ENCODE results near the gene BMP6.
A peak's percentile ranks its signal among the peaks of the same experiment; 100 is the strongest.

BMP6 gene
- total RNA-seq = 0.09 to 0.12 reads per million in 2 experiments

DNA sequence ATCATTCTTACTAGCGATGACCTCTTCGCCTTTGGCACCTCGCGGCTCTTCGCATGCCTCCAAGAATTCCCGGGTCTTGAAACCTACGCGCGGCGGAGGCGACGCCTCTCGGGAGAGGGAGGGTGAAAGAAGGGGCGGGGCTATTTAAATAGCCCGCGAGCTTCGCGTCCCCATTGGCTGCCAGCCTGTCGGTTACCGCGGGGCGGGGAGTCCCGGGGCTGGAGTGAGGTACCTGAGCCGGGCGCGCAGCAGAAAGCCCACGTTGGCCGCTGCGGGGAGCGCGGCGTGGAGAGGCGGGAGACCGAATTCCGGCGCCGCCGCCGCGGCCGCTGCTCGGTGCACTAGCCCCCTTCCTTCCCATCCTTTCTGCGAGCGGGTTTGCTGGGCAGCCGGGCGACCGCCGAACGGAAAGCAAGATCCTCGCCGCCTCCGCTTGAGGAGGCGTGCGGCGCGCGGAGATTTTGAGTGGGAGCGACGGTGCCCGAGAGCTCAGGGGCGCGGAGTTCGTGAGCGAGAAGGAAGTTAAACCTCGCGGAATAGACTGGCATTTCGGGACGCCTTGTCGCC, at the start of gene BMP6:
Gene BMP6, plus strand, starts transcription at position 251 of the 567 bp plus-strand sequence. CDS start 857 bp downstream, outside the sequence.
- peak; percentile 34 for DNase-seq (ENCODE audit: low read depth)

DNA sequence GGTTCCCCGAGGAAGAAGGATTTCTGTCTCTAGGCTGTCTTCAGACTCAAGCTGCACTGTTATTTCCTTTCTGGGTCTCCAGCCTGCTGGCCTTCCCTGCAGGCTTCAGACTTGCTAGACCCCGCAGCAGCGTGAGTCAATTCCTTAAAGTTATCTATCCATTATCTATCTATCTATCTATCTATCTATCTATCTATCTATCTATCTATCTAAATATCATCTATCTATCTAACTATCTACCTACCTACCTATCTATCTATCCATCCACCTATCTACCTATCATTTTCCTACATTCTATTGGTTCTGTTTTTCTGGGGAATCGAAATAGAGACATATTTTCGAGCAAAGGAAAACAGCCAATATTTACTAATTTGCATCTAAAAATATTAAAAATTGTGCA, 48.7 kb upstream of the BMP6 start:
- no peak for DNase-seq (ENCODE audit: low read depth)

DNA sequence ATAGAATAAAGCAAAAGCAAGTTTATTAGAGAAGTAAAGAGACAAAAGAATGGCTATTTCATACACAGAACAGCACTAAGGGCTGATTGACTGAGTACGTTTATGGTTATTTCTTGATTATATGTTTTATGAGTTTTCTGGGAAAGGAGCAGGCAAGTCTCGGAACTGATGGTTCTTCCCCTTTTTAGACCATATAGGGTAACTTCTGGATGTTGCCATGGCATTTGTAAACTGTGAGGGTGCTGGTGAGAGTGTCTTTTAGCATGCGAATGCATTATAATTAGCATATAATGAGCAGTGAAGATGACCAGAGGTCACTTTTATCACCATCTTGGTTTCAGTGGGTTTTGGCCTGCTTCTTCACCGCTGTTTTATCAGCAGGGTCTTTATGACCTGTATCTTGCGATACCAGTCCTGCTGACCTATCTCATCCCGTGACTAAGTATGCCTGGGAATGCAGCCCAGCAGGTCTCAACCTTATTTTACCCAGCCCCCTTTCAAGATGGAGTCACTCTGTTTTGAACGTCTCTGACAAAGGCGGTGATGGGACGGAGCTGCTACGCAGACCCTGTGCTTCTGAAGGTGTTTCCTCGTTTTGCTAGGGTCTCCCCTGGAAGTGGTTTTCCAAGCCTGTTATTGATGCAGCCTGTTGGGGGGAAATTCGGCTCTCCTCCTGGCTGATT, 45.4 kb upstream of the BMP6 start:
- no peak for DNase-seq (ENCODE audit: low read depth)

DNA sequence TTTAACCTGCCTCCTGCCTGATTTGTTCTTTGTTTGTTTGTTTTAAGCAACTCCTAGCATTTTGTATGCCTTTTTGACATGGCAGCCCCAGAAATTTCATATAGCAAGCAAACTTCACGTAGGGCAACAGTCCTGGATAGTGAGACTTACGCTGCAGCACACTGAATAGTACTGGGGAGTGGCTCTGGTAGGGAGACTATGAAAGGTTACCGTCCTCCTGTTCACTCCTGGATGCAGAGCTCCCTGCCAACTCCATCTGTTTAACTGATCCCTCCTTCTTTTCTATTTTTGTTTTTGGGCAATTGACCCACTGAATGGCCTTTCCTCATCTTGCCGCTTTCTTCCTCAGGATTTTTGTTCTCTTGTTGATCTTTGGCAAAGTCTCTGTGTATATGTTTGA, 44.5 kb upstream of the BMP6 start:
- no peak for DNase-seq (ENCODE audit: low read depth)

DNA sequence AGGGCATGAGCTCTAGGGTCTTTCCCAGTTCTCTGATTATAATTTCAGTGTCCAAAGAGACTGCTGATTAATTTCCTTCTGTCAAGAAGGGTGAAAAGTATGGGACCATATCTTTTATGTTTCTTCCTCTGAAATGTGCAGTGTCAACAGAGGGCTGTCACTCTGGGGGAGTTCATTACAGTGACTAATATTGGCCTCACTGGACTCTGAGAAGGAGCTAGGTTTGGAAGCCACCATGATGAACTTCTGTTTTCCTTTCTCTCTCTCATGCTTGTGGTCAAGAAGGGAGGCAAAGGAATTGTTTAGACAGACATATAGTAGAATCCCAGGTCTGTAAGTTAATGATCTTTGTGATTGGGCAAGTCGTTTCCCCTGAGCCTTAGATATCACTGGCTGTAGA, 41.8 kb upstream of the BMP6 start:
- DNase-seq (ENCODE audit: low read depth) = no peak

DNA sequence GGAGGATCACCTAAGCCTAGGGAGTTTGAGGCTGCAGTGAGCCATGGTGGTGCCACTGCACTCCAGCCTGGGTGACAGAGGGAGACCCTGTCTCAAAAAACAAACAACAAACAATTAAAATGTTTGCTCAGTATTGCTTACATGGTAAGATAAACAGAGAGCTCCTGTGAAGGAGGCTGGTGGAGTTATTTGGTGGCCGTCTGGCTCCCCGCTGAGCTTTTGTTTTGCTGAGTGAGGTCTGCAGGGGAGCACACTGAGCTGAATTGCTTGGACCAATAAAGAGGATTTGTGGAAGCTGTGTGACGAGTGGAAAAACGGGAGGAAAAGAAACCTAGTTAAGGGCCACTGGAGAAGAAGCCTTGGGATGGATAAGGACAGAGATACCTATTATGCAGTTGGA, 41.1 kb upstream of the BMP6 start:
- DNase-seq (ENCODE audit: low read depth) = no peak

DNA sequence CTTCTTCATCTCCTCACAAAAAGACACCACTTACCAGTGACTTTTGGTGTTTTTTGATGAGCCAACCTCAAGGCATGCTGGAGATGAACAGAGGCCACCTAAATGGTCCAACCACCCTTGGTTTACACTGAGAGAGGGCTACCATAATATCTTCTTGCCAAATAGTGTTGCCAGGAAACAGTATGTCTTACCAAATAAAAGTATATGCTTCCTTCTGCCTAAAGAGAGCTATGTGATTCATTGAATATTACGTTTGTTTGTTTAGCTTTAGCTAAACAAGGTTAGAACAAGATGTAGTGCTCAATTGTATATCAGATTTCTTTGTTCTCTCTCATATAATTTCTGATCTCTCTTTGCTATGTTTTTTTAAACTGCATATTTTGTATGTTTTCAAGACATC, 40.6 kb upstream of the BMP6 start:
- DNase-seq (ENCODE audit: low read depth) = no peak

DNA sequence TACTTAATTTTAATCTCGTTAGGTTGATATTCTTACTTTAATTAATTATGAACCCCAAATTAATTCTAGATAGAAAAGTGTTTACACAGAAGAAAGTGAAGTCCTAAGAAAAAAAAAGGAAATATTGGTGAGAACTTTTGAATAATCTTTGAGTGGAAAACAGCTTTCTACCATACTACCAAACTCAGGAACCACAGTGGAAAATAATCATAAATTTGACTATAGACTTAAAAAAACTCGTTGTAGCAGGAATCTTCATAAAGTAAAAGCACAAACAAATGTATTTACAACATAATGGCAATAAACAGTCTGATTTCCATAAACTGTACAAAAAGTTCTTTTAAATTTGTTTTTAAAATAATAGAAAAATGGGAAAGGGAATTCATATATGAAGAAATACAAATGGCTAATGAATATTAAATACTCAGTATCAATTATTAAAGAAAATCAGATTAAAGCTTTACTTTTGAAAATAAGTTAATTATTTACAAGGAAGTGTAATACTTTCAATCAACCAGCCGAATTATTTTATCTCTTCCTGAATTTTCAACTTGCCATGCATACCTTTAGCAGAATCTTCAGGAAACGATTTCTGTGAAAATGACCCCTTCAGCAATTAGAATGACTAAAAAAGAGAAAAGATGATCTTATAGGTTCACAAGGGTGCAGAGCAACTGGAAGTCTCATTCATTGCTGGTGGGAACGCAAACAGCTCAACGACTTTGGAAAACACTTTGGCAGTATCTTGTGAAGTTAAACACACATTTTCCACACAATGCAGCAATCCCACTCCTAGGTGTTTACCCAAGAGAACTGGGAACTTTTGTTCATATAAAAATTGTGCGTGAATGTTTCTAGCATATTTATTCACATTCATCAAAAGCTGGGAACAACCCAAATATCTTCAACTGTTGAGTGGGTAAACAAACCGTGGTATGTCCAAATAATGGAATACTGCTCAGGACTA, 38.5 kb upstream of the BMP6 start:
- DNase-seq (ENCODE audit: low read depth) = no peak

DNA sequence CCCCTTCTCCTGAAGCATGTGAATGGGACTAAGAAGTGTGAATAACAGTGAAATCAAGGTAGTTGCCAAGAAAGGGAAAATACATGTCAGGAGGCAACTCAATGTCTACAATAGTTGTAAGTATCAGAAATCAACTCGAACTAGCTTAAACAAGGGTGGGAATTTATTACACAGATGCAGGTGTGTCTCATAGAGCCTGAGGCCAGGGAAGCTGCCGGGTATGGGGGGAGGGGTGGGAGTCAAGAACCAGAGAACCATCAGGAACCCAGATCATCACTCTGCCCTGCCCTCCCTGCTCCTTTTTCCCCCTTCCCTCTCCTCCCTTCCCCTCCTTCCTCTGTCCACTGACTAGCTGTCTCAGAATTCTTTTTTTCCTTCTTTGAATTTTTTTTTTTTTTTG, 34.9 kb upstream of the BMP6 start:
- DNase-seq (ENCODE audit: low read depth) = no peak

DNA sequence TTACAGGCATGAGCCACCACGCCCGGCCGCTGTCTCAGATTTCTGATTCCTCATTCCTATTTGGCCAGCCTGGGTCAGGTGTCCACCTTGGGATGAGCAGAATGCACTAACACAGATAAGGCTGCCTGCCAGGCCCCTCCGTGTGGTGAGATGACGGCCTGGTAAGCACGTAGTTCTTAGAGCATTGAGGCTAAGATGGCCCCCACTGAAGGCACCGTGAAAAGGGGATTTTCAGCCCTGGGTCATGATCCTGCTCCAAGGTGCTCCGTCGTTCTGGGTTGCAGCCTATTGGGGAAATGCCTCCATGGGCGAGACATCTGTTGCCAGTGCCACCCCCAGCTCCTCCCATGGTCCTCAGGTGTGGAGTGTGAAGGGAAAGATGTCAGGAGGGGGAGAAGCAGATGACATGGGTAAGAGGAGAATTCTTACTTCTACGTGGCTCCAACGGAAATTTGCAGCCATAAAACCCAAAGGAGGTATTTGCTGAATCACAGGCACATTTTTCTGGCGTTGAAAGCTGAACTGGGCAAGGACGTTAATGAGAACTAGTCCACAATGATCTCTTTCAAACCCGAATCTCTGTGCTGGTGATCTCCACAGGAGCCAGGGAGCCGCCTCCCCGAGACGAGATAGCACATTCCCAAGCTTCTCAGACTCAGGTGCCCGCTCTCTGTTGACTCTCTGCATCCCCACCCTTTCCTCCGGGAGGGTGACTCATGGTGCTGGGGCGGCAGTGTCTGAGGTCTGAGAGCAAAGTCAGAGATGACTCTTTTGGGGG, 34.0 kb upstream of the BMP6 start:
- no peak for DNase-seq (ENCODE audit: low read depth)

DNA sequence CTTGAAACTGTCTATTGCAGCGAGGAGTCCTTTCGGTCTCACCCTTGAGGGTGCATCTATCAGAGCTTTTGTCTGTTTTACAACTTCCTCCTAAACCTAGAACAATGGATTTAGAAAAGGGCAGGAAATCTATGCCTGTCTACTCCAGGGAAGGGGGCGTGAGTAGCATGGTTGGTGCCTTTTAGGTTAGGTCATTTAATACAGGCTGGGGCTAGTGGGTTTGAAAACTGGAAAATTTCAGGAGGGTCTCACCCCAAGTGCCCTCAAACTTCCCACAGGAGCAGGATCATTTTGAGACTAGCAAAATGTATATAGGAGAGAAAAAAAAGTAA, 33.5 kb upstream of the BMP6 start:
- DNase-seq (ENCODE audit: low read depth) = no peak

DNA sequence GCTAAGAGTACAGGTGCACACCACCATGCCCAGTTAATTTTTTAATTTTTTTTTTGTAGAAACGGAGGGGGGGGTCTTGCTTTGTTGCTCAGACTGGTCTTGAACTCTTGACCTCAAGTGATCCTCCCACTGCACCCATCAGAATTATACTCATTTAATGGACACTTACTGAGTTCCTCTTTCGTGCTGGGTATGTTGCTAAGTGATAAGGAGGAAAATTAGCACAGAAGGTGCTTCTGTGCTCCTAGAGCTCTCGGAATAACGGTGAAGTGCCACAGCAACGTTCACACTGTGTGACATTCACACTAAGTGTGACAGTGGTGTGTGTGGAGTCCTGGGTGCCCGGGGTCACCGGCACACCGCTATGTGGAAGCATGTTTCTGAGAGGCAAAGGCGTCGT, 32.1 kb upstream of the BMP6 start:
- DNase-seq (ENCODE audit: low read depth) = no peak

DNA sequence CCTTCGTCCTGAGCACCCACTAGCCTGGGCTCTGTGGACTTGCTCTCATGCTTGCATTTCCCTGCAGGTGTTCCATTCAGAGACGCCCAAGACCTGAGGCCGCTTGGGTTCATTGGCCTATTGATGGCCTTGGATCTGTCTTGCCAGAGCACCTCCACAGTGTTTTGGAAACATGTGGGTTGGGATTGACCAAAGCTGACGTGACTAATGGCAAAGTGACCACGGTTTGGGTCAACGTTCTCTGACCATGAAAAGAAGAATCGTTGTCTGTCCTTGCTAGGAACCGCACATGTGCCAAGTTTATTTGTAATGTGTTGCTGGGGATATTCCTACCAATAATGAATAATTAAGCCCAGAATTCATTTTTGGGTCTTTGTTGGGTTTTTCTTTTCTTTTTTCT, 29.8 kb upstream of the BMP6 start:
- no peak for DNase-seq (ENCODE audit: low read depth)

DNA sequence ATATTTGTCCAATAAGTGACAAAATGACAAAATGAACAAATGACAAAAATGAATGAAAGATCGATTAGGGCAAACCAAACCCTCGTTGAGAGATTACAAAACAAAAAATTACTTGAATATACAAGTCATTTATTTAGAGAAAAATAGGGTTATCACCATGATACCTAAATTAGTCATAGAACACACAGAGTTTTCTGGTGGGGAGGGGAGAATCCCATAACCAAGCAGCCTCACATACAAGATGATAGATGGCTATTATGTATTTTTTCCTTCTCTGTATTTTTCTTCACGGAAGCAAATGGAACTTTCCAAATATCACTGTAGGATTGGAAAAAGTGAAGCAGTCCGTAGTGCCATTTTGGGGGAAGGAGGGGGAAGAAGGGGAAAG, 28.5 kb upstream of the BMP6 start:
- DNase-seq (ENCODE audit: low read depth) = no peak

DNA sequence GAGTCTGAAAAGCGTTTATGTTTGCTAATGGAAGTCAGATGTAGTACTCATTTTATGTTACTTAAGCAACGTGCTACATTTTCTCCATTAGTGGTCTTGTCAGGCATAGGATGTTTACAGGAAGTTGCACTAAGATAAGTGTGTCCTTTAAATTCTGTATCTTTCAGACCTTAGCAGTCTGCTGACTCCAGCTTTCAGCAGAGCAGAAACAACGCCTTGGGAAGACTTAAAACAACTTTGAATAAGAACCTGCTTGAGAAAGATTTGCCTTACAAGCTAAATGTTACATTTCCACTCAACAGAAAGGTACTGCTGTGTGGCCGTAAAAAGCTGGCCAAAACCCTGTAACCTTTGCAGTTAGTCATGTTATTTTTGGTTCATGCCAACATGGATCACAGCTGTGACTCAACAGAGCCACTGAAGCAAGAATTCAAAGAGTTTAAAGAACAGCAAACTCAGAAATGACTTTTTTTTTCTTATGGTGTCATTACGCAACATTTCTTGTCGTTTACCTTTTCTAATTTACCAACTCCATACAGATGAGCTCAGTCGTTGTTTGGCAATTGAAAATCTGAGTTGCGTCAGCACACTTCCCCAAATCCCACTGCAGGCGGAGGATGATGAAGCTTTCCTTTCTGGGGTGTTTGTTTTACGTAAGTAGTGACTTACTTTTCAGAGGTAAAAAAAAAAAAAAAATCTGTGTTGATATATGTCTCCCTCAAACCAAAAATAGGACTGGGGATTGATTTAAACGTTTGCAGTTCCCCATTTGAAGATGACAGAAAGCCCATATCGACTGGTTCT, 27.9 kb upstream of the BMP6 start:
- no peak for DNase-seq (ENCODE audit: low read depth)

DNA sequence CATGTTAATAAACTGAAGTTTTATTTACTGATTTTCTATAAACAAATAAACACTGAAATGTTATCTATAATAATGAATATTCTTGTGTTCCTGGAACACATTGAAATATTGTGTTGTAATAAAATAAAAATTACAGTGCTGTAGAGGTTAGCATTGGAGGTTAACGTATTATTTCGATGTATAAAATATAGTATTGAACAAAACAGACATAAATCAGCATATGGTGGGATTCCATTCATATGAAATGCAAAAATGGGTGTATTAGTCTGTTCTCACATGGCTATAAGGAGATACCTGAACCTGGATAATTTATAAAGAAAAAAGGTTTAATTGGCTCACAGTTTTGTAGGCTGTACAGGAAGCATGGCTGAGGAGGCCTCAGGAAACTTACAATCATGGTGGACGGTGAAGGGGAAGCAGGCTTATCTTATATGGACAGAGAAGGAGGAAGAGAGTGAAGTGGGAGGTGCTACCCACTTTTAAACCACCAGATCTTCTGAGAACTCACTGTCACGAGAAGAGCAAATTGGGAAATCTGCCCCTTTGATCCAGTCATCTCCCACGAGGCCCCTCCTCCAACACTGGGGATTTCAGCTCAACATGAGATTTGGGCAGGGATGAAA, 24.6 kb upstream of the BMP6 start:
- DNase-seq (ENCODE audit: low read depth) = no peak

DNA sequence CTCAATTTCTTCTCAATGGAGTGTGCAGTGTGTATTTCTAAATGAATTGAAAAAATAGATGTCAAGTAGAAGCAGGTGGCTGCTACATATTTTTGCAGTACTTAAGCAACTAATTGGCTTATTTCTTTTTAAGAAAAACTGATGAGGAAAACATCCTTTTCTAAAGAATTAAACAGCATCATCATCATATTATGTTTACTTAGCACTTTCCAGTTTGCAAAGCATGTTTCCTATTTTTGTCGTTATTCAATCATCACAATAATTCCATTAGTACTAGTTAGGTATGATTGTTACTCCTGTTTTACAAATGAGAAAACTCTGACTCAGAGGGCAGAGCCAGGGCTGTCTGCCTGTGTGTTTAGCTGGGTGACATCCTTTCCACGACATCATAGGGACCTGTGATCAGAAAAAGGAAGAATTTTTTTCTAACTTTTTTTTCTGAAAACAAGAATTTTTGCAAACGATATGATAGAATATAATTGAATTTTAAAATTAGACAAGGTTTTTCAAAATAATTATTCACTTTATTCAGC, 22.7 kb upstream of the BMP6 start:
- DNase-seq (ENCODE audit: low read depth) = no peak

DNA sequence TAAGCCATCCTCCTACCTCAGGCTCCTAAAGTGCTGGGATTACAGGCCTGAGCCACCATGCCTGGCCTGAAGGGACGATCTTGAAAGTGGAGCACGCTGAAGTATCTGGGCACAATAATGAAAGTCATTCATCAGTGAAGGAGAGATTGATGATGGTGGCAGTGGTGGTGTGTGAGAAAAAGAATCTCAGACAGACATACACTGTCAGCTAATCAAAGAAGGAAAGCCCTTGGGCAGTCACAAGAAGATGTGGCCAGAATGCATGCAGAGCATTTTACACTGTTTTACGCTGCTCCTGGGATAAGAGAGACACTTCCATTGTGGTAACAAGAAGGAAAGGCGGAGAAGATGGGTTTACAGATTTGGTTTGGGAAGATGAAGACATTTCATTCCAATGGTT, 20.4 kb upstream of the BMP6 start:
- no peak for DNase-seq (ENCODE audit: low read depth)

DNA sequence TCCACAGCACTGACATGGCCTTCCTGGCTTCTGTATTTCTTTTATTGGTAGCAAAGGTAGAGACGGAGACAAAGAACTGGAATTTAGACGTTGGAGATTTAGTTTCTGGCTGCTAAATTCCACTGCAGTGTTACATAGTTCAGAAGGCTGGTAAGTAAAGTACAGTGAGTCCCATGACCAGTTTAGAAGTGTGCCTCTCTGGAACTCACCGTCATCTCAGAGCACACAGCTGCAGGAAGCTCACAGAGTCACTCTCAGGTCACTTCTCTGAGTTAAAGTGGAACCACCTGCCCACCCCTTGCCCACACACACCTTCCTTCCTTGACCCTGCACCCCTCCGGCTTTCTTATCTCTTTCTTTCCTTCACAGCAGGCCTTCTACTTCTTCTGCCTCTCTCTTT, 19.6 kb upstream of the BMP6 start:
- no peak for DNase-seq (ENCODE audit: low read depth)

DNA sequence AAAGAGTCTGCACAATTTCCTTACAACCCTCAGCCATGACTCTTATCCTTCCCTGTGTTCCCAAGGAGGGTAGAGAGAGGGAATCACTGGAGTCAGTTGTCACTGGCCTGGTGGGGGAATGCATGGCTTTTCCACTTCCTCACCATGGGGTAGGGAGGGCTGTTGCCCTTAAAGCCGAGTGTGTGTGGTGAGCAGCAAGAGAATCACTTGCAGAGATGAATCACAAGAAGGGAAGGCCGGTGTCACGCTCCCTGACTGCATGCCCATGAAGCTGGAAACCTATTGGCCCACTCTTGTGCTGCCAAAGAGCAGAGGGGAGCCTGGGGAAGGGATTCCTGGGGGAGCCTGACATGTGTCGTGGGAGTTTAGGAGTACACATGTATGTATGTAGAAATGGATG, 18.1 kb upstream of the BMP6 start:
- DNase-seq (ENCODE audit: low read depth) = no peak

DNA sequence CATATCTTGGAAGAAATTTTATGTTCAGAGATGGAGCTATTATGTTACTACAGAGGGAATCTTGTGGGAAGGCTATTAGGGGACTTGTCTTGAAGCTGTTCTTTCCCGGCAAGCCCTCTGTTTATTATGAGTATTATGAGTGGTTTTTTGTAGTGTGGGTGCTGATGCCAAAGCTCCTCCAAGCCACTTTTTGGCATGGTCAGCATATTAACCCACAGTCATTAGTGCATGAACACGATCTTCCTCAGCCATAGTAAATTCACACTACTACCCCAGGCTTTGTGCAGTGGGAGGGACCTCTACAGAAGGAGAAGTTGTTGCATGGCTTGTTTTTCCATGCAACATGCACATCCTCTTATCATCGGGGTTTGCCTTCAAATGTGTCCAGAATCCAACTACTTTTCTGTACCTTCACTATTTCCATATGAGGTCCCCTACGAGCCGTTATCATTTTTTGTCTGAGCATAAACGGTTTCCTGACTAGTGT, 6.5 kb upstream of the BMP6 start:
- DNase-seq (ENCODE audit: low read depth) = no peak
